GM18951 (cell line): Measurements from ENCODE around the gene MINDY1.

Source experiments
- POLR2A ChIP-seq: IDR thresholded peaks from 4 replicates; pipeline ENCODE4 v1.6.1; 2011; ENCODE audit warnings: mild to moderate bottlenecking; ENCODE audit not compliant: insufficient read length, insufficient read depth; ENCODE audit errors: extremely low read depth
- in situ Hi-C: fragments of 300-500 bp; cut with MboI; formaldehyde crosslinking; loops from one replicate; pipeline ENCODE4 v1.12.0; 2022; ENCODE audit warnings: low sequenced_read_pairs, mixed read lengths, inconsistent platforms; ENCODE audit not compliant: unreplicated experiment

The MINDY1 gene

GRCh38 chr1:150963321-150964163 lies 43.2 kb downstream of the MINDY1 start:
- in situ Hi-C loops = no loop called here
- TF ChIP-seq POLR2A = no peak

GRCh38 chr1:150961756-150962155 lies 44.9 kb downstream of the MINDY1 start:
- in situ Hi-C loops = no loop called here
- TF ChIP-seq POLR2A = no peak

DNA sequence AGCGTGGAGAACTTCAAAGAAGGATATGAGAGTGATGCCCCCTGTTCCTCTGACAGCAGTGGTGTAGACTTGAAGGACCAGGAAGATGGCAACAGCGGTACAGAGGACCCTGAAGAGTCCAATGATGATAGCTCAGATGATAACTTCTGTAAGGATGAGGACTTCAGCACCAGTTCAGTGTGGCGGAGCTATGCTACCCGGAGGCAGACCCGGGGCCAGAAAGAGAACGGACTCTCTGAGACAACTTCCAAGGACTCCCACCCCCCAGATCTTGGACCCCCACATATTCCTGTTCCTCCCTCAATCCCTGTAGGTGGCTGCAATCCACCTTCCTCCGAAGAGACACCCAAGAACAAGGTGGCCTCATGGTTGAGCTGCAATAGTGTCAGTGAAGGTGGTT lies 46.1 kb downstream of the MINDY1 start:
- in situ Hi-C loops = no loop called here
- TF ChIP-seq POLR2A = no peak

DNA sequence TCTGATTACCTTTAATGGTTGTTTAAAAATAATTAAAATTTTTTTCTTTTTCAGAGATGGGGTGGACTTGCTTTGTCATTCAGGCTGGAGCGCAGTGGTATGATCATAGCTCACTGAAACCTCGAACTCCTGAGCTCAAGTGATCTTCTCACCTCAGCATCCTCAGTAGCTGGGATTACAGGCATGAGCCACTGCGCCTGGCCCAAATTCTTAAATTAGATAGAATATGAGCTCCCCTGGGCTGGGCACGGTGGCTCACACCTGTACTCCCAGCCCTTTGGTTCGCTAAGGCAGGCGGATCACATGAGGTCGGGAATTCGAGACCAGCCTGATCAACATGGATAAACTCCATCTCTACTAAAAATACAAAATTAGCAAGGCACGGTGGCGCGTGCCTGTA lies 49.0 kb downstream of the MINDY1 start:
- in situ Hi-C loops = no loop called here
- no peak for TF ChIP-seq POLR2A

DNA sequence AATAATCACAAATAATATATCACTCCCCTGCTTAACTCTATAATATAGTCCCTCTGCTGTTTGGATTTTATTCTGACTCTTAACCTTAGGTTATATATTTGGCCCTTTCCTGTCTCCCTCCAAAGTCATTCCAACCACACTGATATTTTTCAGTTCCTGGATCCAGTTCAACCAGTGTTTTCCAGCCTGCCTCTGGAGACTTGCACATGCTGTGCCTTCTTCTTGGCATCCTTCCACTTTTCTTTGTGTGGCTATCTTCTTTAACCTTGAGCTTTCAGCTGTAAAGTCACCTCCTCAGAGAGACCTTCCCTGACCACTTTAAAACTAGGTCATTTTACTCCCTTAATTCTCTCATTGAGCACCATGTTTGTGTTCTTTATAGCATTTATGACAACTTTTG lies 51.4 kb downstream of the MINDY1 start:
- no peak for TF ChIP-seq POLR2A
- in situ Hi-C loops = no loop called here

GRCh38 chr1:150954708-150955107 lies 52.0 kb downstream of the MINDY1 start:
- in situ Hi-C loops = no loop called here
- no peak for TF ChIP-seq POLR2A
